ENCODE measurements around the gene ALAD.
"Not testable (repeated sequence)": the region's sequence is repeated elsewhere in the genome, so short reads cannot be mapped to it uniquely, and the experiment has no call there.

DNA sequence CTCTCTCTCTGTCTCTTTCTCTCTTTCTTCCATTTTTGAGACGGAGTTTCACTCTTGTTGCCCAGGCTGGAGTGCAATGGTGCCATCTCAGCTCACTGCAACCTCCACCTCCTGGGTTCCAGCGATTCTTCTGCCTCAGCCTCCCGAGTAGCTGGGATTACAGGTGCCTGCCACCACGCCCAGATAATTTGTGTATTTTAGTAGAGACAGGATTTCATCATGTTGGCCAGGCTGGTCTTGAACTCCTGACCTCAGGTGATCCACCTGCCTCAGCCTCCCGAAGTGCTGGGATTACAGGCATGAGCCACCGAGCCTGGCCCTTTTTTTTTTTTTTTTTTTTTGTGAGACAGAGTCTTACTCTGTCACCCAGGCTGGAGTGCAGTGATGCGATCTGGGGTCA is 19.6 kb downstream of the ALAD start:
- TF ChIP-seq POLR2A (IDR thresholded peaks at IDR 0.05), result not testable (repeated sequence)
- TF ChIP-seq, protein P1, sequence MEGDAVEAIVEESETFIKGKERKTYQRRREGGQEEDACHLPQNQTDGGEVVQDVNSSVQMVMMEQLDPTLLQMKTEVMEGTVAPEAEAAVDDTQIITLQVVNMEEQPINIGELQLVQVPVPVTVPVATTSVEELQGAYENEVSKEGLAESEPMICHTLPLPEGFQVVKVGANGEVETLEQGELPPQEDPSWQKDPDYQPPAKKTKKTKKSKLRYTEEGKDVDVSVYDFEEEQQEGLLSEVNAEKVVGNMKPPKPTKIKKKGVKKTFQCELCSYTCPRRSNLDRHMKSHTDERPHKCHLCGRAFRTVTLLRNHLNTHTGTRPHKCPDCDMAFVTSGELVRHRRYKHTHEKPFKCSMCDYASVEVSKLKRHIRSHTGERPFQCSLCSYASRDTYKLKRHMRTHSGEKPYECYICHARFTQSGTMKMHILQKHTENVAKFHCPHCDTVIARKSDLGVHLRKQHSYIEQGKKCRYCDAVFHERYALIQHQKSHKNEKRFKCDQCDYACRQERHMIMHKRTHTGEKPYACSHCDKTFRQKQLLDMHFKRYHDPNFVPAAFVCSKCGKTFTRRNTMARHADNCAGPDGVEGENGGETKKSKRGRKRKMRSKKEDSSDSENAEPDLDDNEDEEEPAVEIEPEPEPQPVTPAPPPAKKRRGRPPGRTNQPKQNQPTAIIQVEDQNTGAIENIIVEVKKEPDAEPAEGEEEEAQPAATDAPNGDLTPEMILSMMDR (IDR thresholded peaks at IDR 0.05), result not testable (repeated sequence)
